WTC11 (cell line): ENCODE measurements around the gene PELI3. TPM values are rescaled to one million over a fixed set of nuclear protein-coding genes. Genes with fewer than 3 reads are reported as not detected.

Source experiments
- ATAC-seq: fragments of 200-7000 bp; cut with Tn5 transposase; 2 replicates; pipeline ENCODE4 v1.10.0; 2021; ENCODE audit warnings: mild to moderate bottlenecking, moderate library complexity
- CTCF ChIA-PET: fragments of 300-600 bp; sonication (Branson Sonifier 250); formaldehyde crosslinking; loops from one replicate; lab custom pipeline; 2021; ENCODE audit warnings: antibody characterized with exemption; lab: Charles Lee
- POLR2A ChIA-PET: fragments of 350-600 bp; sonication (Branson Sonifier 250); formaldehyde crosslinking; loops from one replicate; lab custom pipeline; 2021; ENCODE audit warnings: antibody characterized with exemption; lab: Charles Lee
- DNase-seq: peaks from one replicate; pipeline ENCODE4 v3.0.0; 2021; ENCODE audit warnings: low spot score
- H3K27ac Mint-ChIP-seq: 2 replicates; pipeline ENCODE4 v1.8.0; 2021; ENCODE audit warnings: mixed read lengths
- H3K27me3 Mint-ChIP-seq: 2 replicates; pipeline ENCODE4 v1.8.0; 2021; ENCODE audit warnings: low read depth, mild to moderate bottlenecking, moderate library complexity, mixed read lengths
- H3K36me3 Mint-ChIP-seq: 2 replicates; pipeline ENCODE4 v1.8.0; 2021; ENCODE audit warnings: mixed read lengths
- H3K4me1 Mint-ChIP-seq: 2 replicates; pipeline ENCODE4 v1.8.0; 2022; ENCODE audit warnings: mixed read lengths
- H3K4me3 Mint-ChIP-seq: 2 replicates; pipeline ENCODE4 v1.8.0; 2021; ENCODE audit warnings: mild to moderate bottlenecking, moderate library complexity, mixed read lengths
- H3K9me3 Mint-ChIP-seq: 2 replicates; pipeline ENCODE4 v1.8.0; 2021; ENCODE audit warnings: mixed read lengths
- CREB1 ChIP-seq: sonication (generic); formaldehyde crosslinking; IDR thresholded peaks from 2 replicates; pipeline ENCODE4 v1.8.0; 2023; ENCODE audit warnings: mild to moderate bottlenecking, missing genetic modification reagents
- E2F1 ChIP-seq: sonication (generic); formaldehyde crosslinking; IDR thresholded peaks from 2 replicates; pipeline ENCODE4 v1.8.0; 2022; ENCODE audit warnings: mild to moderate bottlenecking, missing genetic modification reagents
- ERG ChIP-seq: fragments of 250-450 bp; sonication (Bioruptor Pico); IDR thresholded peaks from 2 replicates; pipeline ENCODE4 v1.8.0; 2021; ENCODE audit warnings: mild to moderate bottlenecking
- GABPB1 ChIP-seq: sonication (generic); formaldehyde crosslinking; IDR thresholded peaks from 2 replicates; pipeline ENCODE4 v1.8.1; 2023; ENCODE audit warnings: mild to moderate bottlenecking, missing genetic modification reagents
- GRHL2 ChIP-seq: fragments of 250-450 bp; sonication (Bioruptor Pico); IDR thresholded peaks from 2 replicates; pipeline ENCODE4 v1.8.0; 2022; ENCODE audit warnings: mild to moderate bottlenecking, moderate library complexity; ENCODE audit not compliant: insufficient replicate concordance, severe bottlenecking
- NFATC4 ChIP-seq: fragments of 250-450 bp; sonication (Bioruptor Pico); IDR thresholded peaks from 2 replicates; pipeline ENCODE4 v1.9.0; 2021; ENCODE audit warnings: mild to moderate bottlenecking
- OVOL2 ChIP-seq: fragments of 250-450 bp; sonication (Bioruptor Pico); IDR thresholded peaks from 2 replicates; pipeline ENCODE4 v1.9.0; 2021; ENCODE audit warnings: mild to moderate bottlenecking, borderline replicate concordance
- PREB ChIP-seq: sonication (generic); formaldehyde crosslinking; IDR thresholded peaks from 2 replicates; pipeline ENCODE4 v1.8.1; 2022; ENCODE audit warnings: mild to moderate bottlenecking, missing genetic modification reagents, moderate library complexity, borderline replicate concordance
- SOX15 ChIP-seq: fragments of 250-450 bp; sonication (Bioruptor Pico); IDR thresholded peaks from 2 replicates; pipeline ENCODE4 v1.9.0; 2021; ENCODE audit warnings: mild to moderate bottlenecking
- ZNF219 ChIP-seq: sonication (generic); formaldehyde crosslinking; IDR thresholded peaks from 2 replicates; pipeline ENCODE4 v1.8.0; 2023; ENCODE audit warnings: missing genetic modification reagents, mild to moderate bottlenecking, borderline replicate concordance
- ZNF396 ChIP-seq: fragments of 250-450 bp; sonication (Bioruptor Pico); IDR thresholded peaks from 2 replicates; pipeline ENCODE4 v1.8.0; 2021; ENCODE audit warnings: mild to moderate bottlenecking, moderate library complexity, borderline replicate concordance
- total RNA-seq: library from RNA; stranded (reverse); gene quantifications from 3 replicates; pipeline ENCODE4 v1.2.3, GENCODE V29; 2021
- TF ChIP-seq, protein P1 (sequence below): fragments of 200-600 bp; IDR thresholded peaks from 2 replicates; pipeline ENCODE4 v1.8.0; 2022; ENCODE audit warnings: antibody characterized with exemption
- TF ChIP-seq, protein P2 (sequence below): sonication (generic); formaldehyde crosslinking; IDR thresholded peaks from 2 replicates; pipeline ENCODE4 v1.8.1; 2022; ENCODE audit warnings: low read depth, mild to moderate bottlenecking, moderate library complexity, missing genetic modification reagents, borderline replicate concordance
- TF ChIP-seq, protein P3 (sequence below): fragments of 250-450 bp; sonication (Bioruptor Pico); IDR thresholded peaks from 2 replicates; pipeline ENCODE4 v1.9.0; 2021; ENCODE audit warnings: mild to moderate bottlenecking
- TF ChIP-seq, protein P4 (sequence below): sonication (generic); formaldehyde crosslinking; conservative IDR thresholded peaks from 2 replicates; pipeline ENCODE4 v1.8.1; 2022; ENCODE audit warnings: mild to moderate bottlenecking, missing genetic modification reagents

The PELI3 gene
- total RNA-seq, 1 experiment from 2014 or later: 7.8 TPM

- DNase-seq (no peak), ATAC-seq (no peak)
- POLR2A ChIA-PET: interaction anchor here (0.6 kb wide), 1 partner anchor 183 kb away, joined by 4 read pairs; no protein-coding TSS in a partner anchor
- CTCF ChIA-PET: interaction anchor here (0.8 to 1.4 kb wide), 4 partner anchors 10 to 66 kb away, joined by 4 to 7 read pairs (median 5); partner anchors contain the start of genes DPP3 and PELI3
- Mint-ChIP-seq H3K4me1 (peaks cover 3% of the 10 kb centered on the region; the same call in 1 of the 2 replicates), H3K4me3 (no peak overlapping the region), H3K27me3 (peaks cover 8% of the 10 kb centered on the region), H3K36me3 (no peaks in the 10 kb centered on the region; the same call in 1 of the 2 replicates), H3K27ac (no peak overlapping the region), H3K9me3 (peaks cover 10% of the 10 kb centered on the region)
- TF ChIP-seq, protein P1, sequence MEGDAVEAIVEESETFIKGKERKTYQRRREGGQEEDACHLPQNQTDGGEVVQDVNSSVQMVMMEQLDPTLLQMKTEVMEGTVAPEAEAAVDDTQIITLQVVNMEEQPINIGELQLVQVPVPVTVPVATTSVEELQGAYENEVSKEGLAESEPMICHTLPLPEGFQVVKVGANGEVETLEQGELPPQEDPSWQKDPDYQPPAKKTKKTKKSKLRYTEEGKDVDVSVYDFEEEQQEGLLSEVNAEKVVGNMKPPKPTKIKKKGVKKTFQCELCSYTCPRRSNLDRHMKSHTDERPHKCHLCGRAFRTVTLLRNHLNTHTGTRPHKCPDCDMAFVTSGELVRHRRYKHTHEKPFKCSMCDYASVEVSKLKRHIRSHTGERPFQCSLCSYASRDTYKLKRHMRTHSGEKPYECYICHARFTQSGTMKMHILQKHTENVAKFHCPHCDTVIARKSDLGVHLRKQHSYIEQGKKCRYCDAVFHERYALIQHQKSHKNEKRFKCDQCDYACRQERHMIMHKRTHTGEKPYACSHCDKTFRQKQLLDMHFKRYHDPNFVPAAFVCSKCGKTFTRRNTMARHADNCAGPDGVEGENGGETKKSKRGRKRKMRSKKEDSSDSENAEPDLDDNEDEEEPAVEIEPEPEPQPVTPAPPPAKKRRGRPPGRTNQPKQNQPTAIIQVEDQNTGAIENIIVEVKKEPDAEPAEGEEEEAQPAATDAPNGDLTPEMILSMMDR: no peak
- TF ChIP-seq, protein P2, sequence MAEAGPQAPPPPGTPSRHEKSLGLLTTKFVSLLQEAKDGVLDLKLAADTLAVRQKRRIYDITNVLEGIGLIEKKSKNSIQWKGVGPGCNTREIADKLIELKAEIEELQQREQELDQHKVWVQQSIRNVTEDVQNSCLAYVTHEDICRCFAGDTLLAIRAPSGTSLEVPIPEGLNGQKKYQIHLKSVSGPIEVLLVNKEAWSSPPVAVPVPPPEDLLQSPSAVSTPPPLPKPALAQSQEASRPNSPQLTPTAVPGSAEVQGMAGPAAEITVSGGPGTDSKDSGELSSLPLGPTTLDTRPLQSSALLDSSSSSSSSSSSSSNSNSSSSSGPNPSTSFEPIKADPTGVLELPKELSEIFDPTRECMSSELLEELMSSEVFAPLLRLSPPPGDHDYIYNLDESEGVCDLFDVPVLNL: no peak
- TF ChIP-seq OVOL2 (CRISPR knock-in tag) (no peak), CREB1 (no peak), ZNF396 (CRISPR knock-in tag) (no peak), GRHL2 (CRISPR knock-in tag) (no peak), PREB (CRISPR knock-in tag) (no peak), E2F1 (CRISPR knock-in tag) (no peak), ERG (CRISPR knock-in tag) (no peak), NFATC4 (no peak)
- TF ChIP-seq, protein P3, sequence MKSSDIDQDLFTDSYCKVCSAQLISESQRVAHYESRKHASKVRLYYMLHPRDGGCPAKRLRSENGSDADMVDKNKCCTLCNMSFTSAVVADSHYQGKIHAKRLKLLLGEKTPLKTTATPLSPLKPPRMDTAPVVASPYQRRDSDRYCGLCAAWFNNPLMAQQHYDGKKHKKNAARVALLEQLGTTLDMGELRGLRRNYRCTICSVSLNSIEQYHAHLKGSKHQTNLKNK (CRISPR knock-in tag): no peak
Observed at GRCh38 chr11:66454828-66455227, 11.9 kb upstream of the PELI3 start.

GRCh38 chr11:66457826-66458225 is 8.9 kb upstream of the PELI3 start:
- Mint-ChIP-seq H3K27me3 (no peaks in the 10 kb centered on the region; the same call in 1 of the 2 replicates), H3K27ac (no peak overlapping the region), H3K36me3 (peaks cover 12% of the 10 kb centered on the region), H3K9me3 (peaks cover 14% of the 10 kb centered on the region), H3K4me3 (no peak overlapping the region), H3K4me1 (peaks cover 6% of the 10 kb centered on the region)
- ATAC-seq: no peak
- no peak for DNase-seq
- ChIA-PET CTCF (interaction anchor here (0.9 to 1.2 kb wide), 2 partner anchors 19 to 22 kb away, joined by 3 read pairs; partner anchors contain the start of genes DPP3 and MRPL11), POLR2A (interaction anchor here (0.6 to 0.7 kb wide), 2 partner anchors 12 to 19 kb away, joined by 3 to 7 read pairs; partner anchors contain the start of gene MRPL11)
- TF ChIP-seq, protein P4, sequence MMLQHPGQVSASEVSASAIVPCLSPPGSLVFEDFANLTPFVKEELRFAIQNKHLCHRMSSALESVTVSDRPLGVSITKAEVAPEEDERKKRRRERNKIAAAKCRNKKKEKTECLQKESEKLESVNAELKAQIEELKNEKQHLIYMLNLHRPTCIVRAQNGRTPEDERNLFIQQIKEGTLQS (CRISPR knock-in tag): no peak
- peak; percentile 80 for TF ChIP-seq GABPB1 (CRISPR knock-in tag)
- TF ChIP-seq SOX15 (CRISPR knock-in tag): no peak
- no peak for TF ChIP-seq ZNF219 (CRISPR knock-in tag)
